GM19372 (cell line): Measurements from ENCODE around the gene LRRC27.

Experiments used
- ATAC-seq: cut with Tn5 transposase; IDR thresholded peaks from one replicate; pipeline ENCODE4 v1.9.1; 2021; ENCODE audit warnings: mild to moderate bottlenecking, low read depth, moderate library complexity; ENCODE audit not compliant: unreplicated experiment

Gene LRRC27

DNA sequence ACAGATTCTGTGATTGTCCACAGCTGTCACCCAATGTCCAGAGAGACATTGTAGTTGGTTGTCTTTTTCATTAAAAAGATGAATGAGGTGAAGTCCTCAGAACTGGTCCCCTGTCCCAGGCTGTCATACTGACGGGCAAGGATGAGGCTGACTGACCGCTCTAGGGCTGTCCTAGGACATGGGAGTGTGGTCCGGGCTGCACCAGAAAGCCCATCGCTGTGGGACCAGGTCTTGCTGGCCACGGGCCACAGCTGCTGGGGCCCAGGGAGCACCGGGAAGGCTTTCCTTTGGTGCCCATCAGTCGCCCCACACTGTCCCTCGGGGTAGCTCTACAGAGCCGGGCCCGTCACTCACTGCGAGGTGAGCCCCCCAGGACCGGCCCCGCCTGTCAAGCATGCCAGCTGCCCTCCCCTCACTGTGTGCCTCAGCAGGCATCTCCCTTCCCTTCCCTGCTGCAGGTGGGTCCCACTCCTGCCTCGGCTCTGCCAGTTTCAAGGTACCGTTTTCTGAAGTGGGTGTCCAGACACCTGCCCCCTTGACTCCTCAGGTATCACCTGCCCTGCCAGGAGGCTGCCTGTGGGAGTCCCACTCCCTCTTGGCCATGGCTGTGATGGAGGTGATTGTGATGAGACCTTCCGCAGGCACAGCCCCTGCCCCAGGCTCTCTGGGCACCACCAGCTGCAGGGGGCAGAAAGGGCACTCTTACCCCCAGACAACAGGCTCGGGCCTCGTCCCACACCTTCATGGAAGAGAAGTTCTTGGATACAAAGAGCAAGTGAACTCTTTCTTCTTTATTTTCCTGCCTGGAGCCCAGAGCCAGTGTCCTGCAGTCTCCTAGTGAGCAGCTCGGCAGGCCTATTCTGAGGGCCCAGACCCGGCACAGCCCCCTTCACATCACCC, 21.7 kb downstream of the LRRC27 start:
- no peak for ATAC-seq

DNA sequence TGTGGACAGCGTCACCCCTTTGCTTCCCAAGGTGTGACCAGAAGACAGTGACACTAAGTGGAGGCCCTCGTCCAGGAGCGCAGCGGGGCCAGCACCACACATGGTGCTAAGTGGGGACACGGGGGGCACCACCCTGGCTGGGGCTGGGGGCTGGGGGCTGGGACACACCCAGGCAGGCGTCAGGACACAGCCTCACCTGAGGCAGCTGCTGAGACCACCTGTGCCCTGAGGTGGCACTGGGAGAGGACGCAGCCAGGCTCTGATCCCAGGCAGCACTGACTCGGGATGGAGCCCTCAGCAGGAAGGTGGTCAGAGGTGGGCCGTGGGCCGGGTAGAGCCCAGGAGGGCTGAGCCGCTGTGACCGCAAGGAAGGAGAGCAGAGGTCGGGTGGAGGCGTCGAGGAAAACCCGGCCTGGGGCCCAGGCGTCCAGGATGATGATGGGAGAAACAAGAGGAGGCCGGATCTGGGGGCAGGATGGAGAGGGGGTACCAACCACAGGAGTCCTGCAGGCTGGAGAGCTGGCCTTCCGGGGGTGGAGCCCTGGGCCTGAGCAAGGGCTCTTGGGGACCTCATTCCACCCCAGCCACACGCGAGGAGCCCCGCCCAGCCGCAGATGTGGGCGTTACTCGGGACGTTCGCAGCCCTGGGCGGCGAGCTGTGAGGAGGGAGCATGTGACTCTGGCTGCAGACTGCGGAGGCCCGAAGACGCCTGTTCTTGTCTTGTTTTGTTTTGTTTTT, 22.5 kb downstream of the LRRC27 start:
- no peak for ATAC-seq

DNA sequence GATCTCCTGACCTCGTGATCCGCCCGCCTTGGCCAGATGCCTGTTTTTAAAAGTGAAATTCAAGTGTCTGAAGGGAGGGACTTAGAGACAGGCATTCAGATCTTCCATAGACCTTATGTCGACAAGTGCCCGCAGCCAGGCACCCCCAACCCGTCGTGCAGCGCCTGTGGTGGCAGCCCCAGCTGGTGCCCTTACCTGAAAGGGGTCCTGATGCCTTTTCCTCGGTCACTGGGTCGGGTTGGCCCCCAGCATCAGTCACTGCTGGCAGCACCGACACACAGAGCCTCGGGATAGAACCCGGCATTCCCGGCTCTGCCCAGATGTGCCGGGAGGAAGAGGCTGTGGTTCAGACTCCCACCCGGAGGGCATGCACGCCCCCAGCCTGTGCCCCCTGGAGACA, 23.3 kb downstream of the LRRC27 start:
- no peak for ATAC-seq

DNA sequence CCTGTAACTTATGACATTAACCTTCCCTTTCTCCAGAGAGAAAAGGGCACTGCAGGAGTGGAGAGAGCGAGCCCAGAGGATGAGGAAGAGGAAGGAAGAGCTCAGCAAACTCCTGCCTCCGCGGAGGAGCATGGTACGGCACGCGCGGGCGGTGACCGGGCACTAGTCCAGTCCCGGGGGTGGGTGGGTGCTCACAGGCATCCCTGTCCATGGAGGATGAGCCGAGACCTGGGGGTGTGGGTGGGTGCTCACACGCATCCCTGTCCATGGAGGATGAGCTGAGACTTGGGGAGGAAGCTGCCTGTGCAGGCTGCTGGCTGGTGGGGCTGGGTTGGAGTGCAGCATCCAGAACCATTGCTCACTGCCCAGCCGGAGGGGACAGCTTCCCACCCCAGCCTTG, 23.8 kb downstream of the LRRC27 start:
- no peak for ATAC-seq

DNA sequence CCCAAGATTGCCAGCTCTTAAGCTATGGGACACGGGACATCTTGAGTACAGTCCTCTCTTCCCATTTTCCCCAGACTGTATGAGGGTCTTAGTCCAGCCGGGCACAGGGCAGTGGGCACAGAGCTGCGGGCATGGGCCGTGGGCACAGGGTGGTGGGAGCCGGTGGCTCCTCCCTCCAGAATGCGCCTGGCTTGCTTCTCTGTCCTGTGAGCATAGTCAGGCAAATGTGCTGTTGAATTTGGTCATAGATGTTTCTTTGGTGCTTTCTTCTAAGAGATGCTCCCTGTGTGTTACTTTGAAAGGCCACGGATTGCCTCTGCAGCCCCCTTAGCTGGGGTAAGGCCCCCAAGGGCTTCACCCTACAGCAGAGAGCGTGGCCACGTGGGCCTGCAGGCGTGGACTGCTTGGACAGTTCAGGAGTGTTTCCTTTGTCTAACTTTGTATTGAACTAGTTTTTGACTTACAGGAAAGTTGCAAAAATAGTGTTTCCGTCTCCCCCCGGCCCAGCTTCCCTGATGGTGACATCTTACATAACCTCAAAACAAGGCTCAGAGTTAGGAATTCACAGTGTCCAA, 24.7 kb downstream of the LRRC27 start:
- ATAC-seq, result no peak

DNA sequence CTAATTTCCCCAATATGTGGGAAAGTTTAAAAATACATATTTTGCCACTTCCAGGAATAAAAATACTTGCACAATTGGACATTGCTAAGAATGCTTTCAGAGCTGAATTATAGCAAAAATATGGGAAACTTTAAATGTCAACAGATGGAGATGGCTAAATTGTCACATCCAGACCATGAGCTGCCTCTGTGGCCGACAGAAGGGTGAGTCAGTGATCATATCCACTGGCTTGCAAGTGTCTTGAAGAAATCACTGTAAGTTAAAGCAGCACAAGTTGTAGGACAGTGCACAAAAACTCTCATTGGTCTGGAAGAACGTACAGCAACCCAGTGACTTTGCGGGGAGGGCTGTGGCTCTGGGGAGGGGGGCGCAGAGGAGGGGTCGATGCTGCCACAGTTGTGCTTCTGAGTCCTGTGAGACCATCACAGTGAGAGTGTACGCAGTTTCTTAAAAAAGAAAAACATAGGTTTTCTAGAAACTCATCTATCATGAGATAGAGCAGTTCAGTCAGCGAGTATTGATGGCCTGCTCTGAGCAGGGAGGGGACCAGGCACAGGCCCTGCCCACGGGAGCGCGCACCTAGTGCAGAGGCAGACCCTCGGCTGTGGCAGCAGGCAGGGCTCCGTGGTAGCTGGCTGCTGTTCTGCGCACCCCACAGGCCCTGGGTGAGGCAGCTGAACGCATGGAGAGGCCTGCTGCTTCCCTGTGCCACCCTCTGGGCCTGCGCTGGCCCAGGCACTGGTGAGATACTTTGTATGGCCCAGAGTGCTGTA, 25.5 kb downstream of the LRRC27 start:
- ATAC-seq, result no peak

DNA sequence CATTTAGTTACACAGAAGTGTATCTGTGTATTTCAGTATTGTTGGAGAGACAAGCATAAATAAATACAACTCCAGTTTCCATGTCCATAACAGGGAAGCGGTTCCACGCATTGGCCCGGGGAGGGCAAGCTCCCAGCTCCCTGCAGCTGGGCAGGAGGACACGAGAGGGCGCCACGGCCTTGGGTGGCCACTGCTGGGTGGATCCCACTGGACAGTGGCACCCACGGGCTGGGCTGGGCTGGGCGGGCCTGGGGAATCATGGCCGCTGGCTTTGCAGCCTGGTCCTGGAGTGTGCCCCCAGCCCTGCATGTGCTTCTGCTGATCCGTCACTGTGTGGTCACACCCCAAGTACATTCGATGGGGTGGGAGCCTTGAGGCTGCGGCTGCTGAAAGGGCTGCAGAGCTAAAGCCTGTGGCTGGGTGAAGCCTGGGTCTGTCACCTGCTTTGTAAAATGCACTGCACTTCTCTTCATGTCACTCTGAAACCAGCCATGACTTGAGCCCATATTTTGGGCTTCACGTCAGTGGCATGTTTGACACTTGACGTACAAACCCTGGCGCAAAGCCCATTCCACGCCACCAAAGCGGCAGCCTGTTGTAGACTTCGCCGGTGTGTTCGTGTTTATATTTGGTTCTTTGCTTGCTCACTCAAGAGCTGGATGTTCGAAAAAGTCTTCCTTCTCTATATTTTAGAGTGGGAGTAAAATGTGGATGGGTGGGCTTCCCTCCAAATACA, 27.5 kb downstream of the LRRC27 start:
- ATAC-seq, result no peak

DNA sequence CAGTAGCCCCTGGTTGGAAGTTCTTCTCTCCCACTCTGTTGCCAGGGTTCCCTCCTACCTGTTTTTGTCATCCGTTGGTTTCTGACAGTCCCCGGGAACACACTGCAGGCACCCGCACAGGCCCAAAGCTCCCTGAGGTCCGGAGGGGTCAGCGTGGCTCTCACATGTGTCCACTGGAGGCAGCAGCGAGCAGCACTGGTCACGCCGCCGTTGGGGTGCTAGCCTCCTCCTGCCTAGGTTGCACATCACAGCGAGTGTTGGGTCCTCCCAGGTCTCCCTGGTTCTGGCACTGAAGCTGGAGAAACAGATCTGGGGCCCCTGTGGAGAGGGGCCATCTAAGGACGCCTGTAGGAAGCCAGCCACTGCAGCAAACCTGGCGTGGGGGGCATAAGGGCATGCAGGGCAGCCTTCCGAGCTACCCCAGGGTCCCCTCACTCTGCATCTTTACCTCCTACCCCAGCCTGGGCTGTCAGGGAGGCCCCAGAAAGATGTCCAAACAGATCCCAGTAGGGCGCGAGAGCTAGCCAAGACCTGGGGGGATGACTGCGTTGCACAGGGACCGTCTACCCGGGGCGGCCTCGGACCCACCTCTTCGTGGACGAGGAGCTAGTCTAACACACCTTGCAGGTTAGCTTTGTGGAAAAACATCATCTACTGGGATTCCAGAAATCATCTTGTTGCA, 28.9 kb downstream of the LRRC27 start:
- no peak for ATAC-seq

DNA sequence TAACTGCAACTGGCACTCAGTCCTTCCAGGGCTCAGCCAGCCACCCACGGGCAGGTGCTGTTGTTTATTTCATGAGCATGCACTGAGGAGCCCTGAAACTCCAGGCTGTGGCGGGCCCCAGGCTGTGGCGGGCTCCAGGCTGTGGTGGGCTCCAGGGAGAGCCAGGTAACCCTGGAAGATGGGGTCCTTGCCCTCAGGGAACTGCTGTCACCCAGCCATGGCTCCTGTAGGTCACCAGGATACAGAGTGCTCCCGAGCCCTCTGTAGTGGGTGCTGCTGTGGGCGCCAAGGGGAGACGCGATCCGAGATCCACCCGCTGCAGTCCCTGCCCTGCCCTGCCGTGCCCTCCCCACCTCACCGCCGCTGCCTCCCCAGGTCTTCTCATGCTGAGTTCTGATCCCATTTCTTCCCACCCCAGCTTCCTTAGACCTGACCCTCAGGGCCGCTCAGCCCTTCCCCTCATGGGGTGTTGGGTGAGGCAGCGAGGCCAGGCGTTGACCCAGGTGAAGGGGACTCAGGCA, 29.6 kb downstream of the LRRC27 start:
- no peak for ATAC-seq

DNA sequence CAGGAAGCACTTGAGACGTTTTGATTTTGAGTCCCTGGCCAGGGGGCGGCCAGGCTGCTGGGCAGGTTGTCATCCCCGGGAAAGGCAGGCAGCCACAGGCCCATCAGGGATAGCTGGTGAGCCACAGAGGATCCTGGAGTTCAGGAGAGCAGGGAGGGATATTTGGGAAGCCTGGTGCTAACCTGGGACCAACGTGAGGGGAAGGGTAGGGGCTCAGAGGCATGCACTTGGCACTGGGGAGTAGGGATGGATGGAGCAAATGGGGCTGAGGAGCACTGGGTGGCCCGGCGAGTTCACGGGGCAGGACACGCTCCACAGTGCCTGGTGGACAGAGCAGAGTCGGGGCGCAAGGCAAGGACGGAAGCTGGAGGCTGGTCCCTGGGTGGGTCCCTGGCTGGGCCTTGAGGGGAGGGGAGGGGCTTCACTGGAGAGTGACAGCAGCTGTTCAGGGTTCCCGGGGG, 30.2 kb downstream of the LRRC27 start:
- no peak for ATAC-seq

DNA sequence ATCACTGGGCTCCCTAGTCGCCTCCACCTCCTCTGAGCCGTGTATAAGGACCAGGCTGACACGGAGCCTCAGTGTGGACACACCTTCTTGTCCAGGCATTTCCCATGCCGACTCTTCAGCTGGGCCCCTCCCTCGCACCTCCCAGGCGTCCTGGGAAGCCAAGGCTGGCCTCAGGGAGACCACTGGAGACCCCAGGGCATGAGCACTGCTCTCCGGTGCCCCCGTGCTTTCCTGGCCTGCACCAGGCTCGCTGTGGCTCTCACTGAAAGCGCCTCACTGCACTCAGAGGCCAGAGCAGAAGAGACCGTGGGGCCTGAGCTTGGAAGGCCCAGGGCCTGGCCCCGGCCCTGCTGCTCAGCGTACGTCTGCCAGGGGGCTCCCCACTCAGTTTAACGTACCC, 31.4 kb downstream of the LRRC27 start:
- ATAC-seq, result no peak

DNA sequence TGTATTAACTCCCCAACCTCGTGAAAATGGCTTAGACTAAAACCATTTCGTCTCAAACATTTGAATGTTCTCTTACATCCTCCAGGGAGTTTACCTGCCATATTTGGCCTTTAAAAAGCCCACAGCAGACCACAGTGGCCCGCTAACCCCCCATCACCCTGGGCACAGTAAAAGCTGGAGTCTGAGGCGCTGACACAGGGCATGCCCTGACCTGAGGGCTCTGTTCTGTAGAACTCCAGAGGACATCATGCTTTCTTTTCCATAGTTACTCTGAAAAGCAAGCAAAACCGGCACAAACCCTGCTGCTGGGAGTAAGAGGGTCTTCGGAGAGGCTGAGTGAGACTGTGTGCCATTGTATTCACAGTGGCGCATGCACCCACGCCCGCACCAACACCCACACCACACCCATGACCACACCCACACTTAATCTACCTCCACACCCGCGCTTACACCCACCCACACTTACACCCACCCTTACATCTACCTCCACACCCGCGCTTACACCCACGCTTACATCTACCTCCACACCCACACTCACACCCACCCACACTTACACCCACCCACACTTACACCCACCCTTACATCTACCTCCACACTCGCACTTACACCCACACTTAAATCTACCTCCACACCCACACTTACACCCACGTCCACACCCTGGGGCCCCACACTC, 32.1 kb downstream of the LRRC27 start:
- ATAC-seq, result no peak

DNA sequence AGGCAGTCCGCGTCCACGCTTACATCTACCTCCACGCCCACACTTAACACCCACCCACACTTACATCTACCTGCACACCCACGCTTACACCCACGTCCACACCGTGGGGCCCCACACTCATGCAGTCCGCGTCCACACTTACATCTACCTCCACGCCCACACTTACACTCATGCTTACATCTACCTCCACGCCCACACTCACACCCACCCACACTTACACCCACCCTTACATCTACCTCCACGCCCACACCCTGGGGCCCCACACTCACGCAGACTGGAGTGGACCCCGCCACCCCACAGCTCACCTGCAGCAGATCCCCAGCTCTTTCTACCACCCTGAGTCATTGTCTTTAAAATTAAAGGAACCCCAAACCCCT, 32.6 kb downstream of the LRRC27 start:
- no peak for ATAC-seq

DNA sequence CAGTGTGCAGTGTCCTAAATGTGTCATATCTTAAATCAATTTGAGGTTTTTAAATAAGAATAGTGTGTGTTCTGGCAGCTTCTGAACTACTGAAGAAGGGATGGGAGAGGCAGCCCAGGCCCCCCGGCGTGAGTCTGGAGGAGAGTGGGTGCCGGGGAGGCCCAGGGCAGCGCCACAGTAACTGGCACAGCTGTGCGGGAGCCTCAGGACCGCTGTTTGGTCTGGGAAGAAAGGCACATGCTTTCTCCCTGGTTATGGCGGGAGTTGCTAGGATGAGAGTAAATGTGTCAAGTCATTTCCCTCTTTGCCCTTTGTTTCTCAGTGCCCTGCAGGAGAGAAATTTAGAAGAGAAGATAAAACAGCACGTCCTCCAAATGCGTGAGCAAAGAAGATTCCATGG, 33.1 kb downstream of the LRRC27 start:
- ATAC-seq, result no peak

DNA sequence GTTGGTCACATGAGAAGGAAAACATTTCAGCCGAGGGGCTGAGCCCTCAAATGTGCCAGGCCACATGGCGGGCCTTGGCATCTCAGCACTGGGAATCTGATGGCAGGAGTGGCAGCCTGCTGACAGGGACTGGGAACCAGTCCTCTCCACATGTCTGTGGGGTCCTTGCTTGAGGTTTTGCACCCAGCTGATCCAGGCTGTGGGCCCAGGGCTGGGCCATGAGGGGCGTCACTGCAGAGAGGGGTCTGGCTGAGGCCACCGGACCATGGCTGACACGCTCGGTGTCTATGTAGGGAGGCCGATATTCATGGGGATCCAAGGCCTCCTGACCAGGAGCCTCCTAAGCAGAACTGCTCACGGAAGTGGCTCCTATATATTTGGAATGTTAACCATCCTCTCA, 34.0 kb downstream of the LRRC27 start:
- ATAC-seq, result no peak

DNA sequence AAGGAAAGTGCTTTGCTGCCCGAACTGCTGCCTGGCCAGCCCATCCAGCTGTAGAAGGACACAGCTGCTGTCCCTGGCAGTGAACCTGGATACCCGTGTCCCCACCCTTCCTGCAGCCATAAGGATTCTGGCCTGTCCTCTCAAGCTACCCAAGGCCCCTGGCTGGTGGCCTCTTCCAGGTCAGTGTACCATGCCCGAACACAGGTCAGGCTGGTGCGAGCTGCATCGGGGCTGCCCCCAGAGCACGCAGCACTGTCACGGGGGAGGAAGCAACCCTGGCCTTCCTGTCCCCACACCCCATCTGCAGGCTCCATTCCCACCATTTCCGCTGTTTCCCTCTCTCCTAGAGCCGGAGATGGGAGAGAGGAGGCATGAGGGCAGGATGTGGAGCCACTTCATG, 34.5 kb downstream of the LRRC27 start:
- no peak for ATAC-seq

DNA sequence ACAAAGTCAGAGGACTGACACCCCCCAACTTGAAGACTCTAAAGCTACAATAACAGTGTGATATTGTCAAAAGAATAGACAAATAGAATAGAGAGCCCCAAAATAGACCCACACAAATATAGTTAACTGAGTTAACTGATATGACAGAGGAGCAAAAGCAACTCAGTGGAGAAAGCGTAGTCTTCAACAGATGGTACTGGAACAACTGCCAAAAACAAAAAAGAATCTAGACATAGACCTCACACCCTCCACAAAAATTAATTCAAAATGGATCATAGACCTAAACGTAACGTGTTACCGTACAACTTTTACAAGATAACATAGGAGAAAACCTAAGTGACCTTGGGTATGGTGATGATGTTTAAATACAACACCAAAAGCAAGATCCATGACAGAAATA, 36.4 kb downstream of the LRRC27 start:
- no peak for ATAC-seq

DNA sequence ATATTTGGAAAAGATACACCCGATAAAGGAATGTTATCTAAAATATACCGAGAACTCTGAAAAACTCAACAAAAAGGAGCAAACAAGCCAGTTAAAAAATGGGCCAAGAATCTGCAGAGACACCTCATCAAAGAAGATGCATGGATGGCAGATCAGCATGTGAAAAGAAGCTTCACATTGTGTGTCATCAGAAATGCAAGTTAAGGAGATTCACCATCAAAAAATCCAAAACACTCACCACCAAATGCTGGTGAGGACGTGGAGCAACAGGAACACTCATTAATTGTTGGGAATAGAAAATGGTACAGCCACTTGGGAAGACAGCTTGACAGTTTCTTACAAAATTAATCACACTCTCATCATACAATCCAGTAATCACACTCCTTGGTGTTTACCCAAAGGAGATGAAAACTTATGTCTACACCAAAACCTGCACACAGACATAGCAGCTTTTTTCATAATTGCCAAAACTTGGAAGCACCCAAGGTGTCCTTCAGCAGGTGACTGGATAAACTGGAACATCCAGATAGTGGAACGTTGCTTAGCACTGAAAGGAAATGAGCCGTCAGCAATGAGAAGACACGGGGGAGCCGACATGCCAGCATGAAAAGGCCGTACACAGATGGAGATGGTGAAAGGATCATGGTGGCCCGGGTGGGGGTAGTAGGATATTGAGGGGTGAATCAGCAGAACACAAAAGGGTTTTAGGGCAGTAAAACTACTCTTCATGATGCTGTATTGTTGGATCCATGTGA, 37.1 kb downstream of the LRRC27 start:
- no peak for ATAC-seq
